ENCODE measurements around the gene INSIG1. TPM values are rescaled to one million over a fixed set of nuclear protein-coding genes. Genes with fewer than 3 reads are reported as not detected.

Gene INSIG1
- total and polyA plus RNA-seq, 2 of the 4 experiments (the other 2 are of a cell fraction) = 19.0 to 26.0 TPM

- Histone ChIP-seq H4K20me1 (ENCODE audit: insufficient read depth, low read length) (no peaks in the 10 kb centered on the region), H2AK5ac (ENCODE audit: low read depth, low read length) (no peak overlapping the region), H3K14ac (replicated peaks; ENCODE audit: low read depth, low read length) (no peak overlapping the region), H2BK20ac (ENCODE audit: low read depth, low read length) (no peak overlapping the region), H3K18ac (ENCODE audit: low read depth, low read length) (no peak overlapping the region), H4K5ac (ENCODE audit: low read depth, low read length) (no peak overlapping the region), H3K4ac (ENCODE audit: low read depth, low read length) (no peak overlapping the region), H3K9me3 (ENCODE audit: control insufficient read depth, insufficient read depth, low read length) (no peaks in the 10 kb centered on the region), H3K4me1 (ENCODE audit: control insufficient read depth, insufficient read depth, low read length) (no peaks in the 10 kb centered on the region), H3K79me1 (ENCODE audit: low read depth in 1 of 2, low read length in 2 of 2) (no peaks in the 10 kb centered on the region), H3K56ac (ENCODE audit: extremely low read depth, insufficient read depth, low read length) (no peak overlapping the region), H2BK5ac (ENCODE audit: low read depth, low read length, poor library complexity, severe bottlenecking) (no peak overlapping the region), H3K36me3 (ENCODE audit: control insufficient read depth, insufficient read depth, low read length) (no peaks in the 10 kb centered on the region), H2AK9ac (replicated peaks; ENCODE audit: low read depth, low read length, poor library complexity) (no peak overlapping the region), H2BK120ac (ENCODE audit: low read depth, low read length) (no peak overlapping the region), H3K4me2 (ENCODE audit: low read depth, low read length) (no peak overlapping the region), H3K23ac (ENCODE audit: low read depth, low read length) (no peak overlapping the region), H3K27ac (ENCODE audit: insufficient read depth, low read length) (no peak overlapping the region), H4K91ac (ENCODE audit: insufficient read depth, low read depth, low read length) (no peak overlapping the region), H3K27me3 (ENCODE audit: control insufficient read depth, insufficient read depth, low read length) (no peaks in the 10 kb centered on the region; the same call in 1 of the 2 replicates), H2BK15ac (ENCODE audit: low read depth, low read length) (no peak overlapping the region), H2AFZ (replicated peaks; ENCODE audit: low read length, poor library complexity) (no peak overlapping the region), H3K4me3 (ENCODE audit: insufficient read depth, low read depth, low read length) (no peak overlapping the region), H4K8ac (ENCODE audit: low read depth in 2 of 2, low read length in 2 of 2) (no peak overlapping the region), H3K9ac (ENCODE audit: low read depth, low read length) (no peak overlapping the region), H3K9me1 (ENCODE audit: insufficient read depth, low read length) (0 out of 2 replicates have a peak, but pooled peaks cover 4% of the 10 kb centered on the region)
- no TSS peak for BruUV-seq (replicated peaks)
- dilution Hi-C loops (cut with HindIII; ENCODE audit: low sequenced_read_pairs, unreplicated experiment) = no loop called here
- ATAC-seq (ENCODE audit: low read depth) (no peak), DNase-seq (no peak)
- ChIA-PET POLR2A (ENCODE audit: unreplicated experiment) (no interaction called here), CTCF (no interaction called here)
- intact Hi-C loops (cut with micrococcal nuclease) = no loop called here
- no peak for TF ChIP-seq RFX5 (IDR thresholded peaks at IDR 0.05; ENCODE audit: low read depth, low read length)
- TF ChIP-seq SMC3 (IDR thresholded peaks at IDR 0.05; ENCODE audit: low read depth, low read length) = no peak
- no peak for TF ChIP-seq FOS (IDR thresholded peaks at IDR 0.05; ENCODE audit: low read depth, low read length)
- no peak for TF ChIP-seq RCOR1 (IDR thresholded peaks at IDR 0.05; ENCODE audit: insufficient replicate concordance, low read length)
- TF ChIP-seq BHLHE40 (IDR thresholded peaks at IDR 0.05; ENCODE audit: low read depth, low read length) = no peak
- no peak for TF ChIP-seq CTCF (conservative IDR thresholded peaks at IDR 0.05; ENCODE audit: low read depth, low read length)
- no peak for TF ChIP-seq MAZ (IDR thresholded peaks at IDR 0.05; ENCODE audit: borderline replicate concordance, low read depth, low read length)
- TF ChIP-seq POLR2A (IDR thresholded peaks at IDR 0.05; ENCODE audit: low read depth, low read length) = no peak
- TF ChIP-seq NFE2L2 (IDR thresholded peaks at IDR 0.05; ENCODE audit: low read depth, low read length) = no peak
- TF ChIP-seq RAD21 (IDR thresholded peaks at IDR 0.05; ENCODE audit: low read length) = no peak
- TF ChIP-seq ELK1 (IDR thresholded peaks at IDR 0.05; ENCODE audit: borderline replicate concordance, low read depth, low read length) = no peak
- TF ChIP-seq MAFK (IDR thresholded peaks at IDR 0.05; ENCODE audit: low read depth, low read length) = no peak
- no peak for TF ChIP-seq CEBPB (IDR thresholded peaks at IDR 0.05; ENCODE audit: low read depth, low read length)
- no peak for TF ChIP-seq CHD1 (IDR thresholded peaks at IDR 0.05; ENCODE audit: low read depth, low read length)
- no peak for TF ChIP-seq USF2 (IDR thresholded peaks at IDR 0.05; ENCODE audit: low read depth, low read length)
- no peak for TF ChIP-seq MXI1 (IDR thresholded peaks at IDR 0.05; ENCODE audit: borderline replicate concordance, low read depth, low read length)
- in situ Hi-C loops (cut with MboI; ENCODE audit: low sequenced_read_pairs) = no loop called here
- 100% methylated on average over 2 of the region's 10 CpGs; no CpG with 5 or more reads in 1 of the 2 experiments for WGBS, 2 experiments (ENCODE audit: extremely low coverage in 2 of 2, insufficient read length in 1 of 2)
These were observed 42.6 kb upstream of the INSIG1 start for GRCh38 chr7:155255071-155255470.

All from IMR-90 (cell line).